Measurements from ENCODE around the gene RAD51B. TPM values are rescaled to one million over a fixed set of nuclear protein-coding genes. Genes with fewer than 3 reads are reported as not detected.

RAD51B gene
- total and polyA plus RNA-seq, 9 of the 15 experiments (the other 6 are each of a cell fraction or from before 2014, with no cell fraction given) = 8.5 to 17.3 (median 11.3) TPM

DNA sequence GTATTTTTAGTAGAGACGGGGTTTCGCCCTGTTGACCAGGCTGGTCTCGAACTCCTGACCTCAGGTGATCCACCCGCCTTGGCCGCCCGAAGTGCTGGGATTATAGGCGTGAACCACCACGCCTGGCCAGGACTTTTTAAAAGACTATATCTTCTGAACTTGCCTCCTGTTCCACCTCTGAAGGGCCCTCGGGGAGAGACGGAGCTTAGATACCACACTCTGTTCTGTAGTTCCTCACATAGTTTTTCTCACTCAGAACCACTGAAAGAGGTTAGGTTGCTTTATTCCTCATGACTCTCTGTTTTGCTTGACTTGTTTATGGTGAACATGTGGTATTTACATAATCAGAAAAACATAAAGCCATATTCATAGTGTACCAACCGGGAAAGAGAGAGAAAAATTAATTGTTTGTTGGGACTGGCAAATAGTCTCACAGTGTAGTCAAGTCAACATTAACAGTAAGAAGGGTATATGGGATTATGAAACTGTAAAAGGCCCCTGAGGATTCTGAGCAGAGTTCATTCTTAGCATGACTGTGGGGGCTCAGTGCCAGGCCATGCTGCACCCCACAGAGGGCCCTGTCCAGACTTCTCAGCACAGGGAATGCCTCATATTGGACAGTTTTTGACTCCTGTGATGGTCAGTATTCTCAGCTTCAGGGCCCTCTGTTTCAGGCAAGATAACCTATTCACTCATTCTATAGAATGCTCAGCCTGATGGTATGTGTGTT, 631.0 kb downstream of the RAD51B start:
- 81% methylated on average over 6 of the region's 11 CpGs for WGBS (ENCODE audit: insufficient coverage, low coverage, missing lambda C conversion rate)
- H3K27me3 ChIP-seq (ENCODE audit: control insufficient read depth in 2 of 2, insufficient read depth in 2 of 2, low read length in 2 of 2) = no peaks in the 10 kb centered on the region
- no peaks in the 10 kb centered on the region for H4K20me1 ChIP-seq (replicated peaks; ENCODE audit: control insufficient read depth, insufficient read depth, low read length)
- no peaks in the 10 kb centered on the region for H3K36me3 ChIP-seq (ENCODE audit: control insufficient read depth, insufficient read depth, low read length)
- no peak overlapping the region for H3K9ac ChIP-seq (ENCODE audit: insufficient read depth in 1 of 2, low read depth in 2 of 2, low read length in 2 of 2)
- no peak overlapping the region for H3K27ac ChIP-seq (ENCODE audit: extremely low read depth, low read depth, low read length)
- DNase-seq (ENCODE audit: extremely low read depth in 1 of 4, low spot score in 3 of 4) (no peak), FAIRE-seq (no peak), ATAC-seq (no peak)
- in situ Hi-C loops (cut with MboI) = no loop called here
- H3K9me1 ChIP-seq (ENCODE audit: control insufficient read depth, insufficient read depth, low read length) = no peaks in the 10 kb centered on the region
- no TSS peak for BruUV-seq (replicated peaks)
- H3K9me3 ChIP-seq (replicated peaks; ENCODE audit: control insufficient read depth, insufficient read depth, low read depth, low read length) = no peaks in the 10 kb centered on the region
- H2AFZ ChIP-seq (ENCODE audit: low read depth, low read length) = no peak overlapping the region
- ChIA-PET CTCF (ENCODE audit: low intra/inter-chr PET ratio) (no interaction called here), POLR2A (no interaction called here)
- H3K4me3 ChIP-seq = no peak overlapping the region
- no peak for TF ChIP-seq KLF1 (tag; IDR thresholded peaks at IDR 0.05)
- no peak for TF ChIP-seq PTRF (tag; IDR thresholded peaks at IDR 0.05)
- no peak for TF ChIP-seq CBX2 (IDR thresholded peaks at IDR 0.05; ENCODE audit: insufficient read depth, low read length, poor library complexity, severe bottlenecking)
- TF ChIP-seq, protein P1, sequence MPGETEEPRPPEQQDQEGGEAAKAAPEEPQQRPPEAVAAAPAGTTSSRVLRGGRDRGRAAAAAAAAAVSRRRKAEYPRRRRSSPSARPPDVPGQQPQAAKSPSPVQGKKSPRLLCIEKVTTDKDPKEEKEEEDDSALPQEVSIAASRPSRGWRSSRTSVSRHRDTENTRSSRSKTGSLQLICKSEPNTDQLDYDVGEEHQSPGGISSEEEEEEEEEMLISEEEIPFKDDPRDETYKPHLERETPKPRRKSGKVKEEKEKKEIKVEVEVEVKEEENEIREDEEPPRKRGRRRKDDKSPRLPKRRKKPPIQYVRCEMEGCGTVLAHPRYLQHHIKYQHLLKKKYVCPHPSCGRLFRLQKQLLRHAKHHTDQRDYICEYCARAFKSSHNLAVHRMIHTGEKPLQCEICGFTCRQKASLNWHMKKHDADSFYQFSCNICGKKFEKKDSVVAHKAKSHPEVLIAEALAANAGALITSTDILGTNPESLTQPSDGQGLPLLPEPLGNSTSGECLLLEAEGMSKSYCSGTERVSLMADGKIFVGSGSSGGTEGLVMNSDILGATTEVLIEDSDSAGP (CRISPR knock-in tag; IDR thresholded peaks at IDR 0.05) = no peak
- no peak for TF ChIP-seq BCL6 (CRISPR knock-in tag; IDR thresholded peaks at IDR 0.05)
- TF ChIP-seq, protein P2, sequence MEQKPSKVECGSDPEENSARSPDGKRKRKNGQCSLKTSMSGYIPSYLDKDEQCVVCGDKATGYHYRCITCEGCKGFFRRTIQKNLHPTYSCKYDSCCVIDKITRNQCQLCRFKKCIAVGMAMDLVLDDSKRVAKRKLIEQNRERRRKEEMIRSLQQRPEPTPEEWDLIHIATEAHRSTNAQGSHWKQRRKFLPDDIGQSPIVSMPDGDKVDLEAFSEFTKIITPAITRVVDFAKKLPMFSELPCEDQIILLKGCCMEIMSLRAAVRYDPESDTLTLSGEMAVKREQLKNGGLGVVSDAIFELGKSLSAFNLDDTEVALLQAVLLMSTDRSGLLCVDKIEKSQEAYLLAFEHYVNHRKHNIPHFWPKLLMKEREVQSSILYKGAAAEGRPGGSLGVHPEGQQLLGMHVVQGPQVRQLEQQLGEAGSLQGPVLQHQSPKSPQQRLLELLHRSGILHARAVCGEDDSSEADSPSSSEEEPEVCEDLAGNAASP (IDR thresholded peaks at IDR 0.05) = no peak
- TF ChIP-seq SUPT5H (IDR thresholded peaks at IDR 0.05) = no peak
- no peak for TF ChIP-seq SMARCB1 (IDR thresholded peaks at IDR 0.05; ENCODE audit: insufficient read length, low read depth)
- TF ChIP-seq RBFOX2 (IDR thresholded peaks at IDR 0.05; ENCODE audit: low read depth, low read length) = no peak
- TF ChIP-seq ZNF143 (CRISPR knock-in tag; IDR thresholded peaks at IDR 0.05) = no peak
- no peak overlapping the region for H3K4me2 ChIP-seq (ENCODE audit: insufficient read depth, low read length)
- no peaks in the 10 kb centered on the region for H3K79me2 ChIP-seq (ENCODE audit: control insufficient read depth, insufficient read depth, low read length)
- H3K4me1 ChIP-seq (replicated peaks in 1 of 2; ENCODE audit: control insufficient read depth in 2 of 2, insufficient read depth in 2 of 2, low read length in 2 of 2) = no peaks in the 10 kb centered on the region; a peak in 1 of 5 replicates
- intact Hi-C loops (cut with micrococcal nuclease) = no loop called here

All from K562 (cell line).